ENCODE data around the gene SCOC. TPM values are rescaled to one million over a fixed set of nuclear protein-coding genes. Genes with fewer than 3 reads are reported as not detected.

Gene SCOC
- total and polyA plus RNA-seq, 7 donors = 23.9 to 85.9 (median 31.6) TPM

- no peaks in the 10 kb centered on the region for H3K9me3 ChIP-seq
- ATAC-seq (no peak), DNase-seq (no peak)
- no peaks in the 10 kb centered on the region for H3K36me3 ChIP-seq (ENCODE audit: insufficient read depth in 1 of 2, low read depth in 1 of 2)
- intact Hi-C loops (cut with DNase I) = loop anchor here in 1 of 2 donors (5.0 kb wide), 1 partner anchor 254 kb away; no protein-coding TSS in a partner anchor
- WGBS, 3 donors = 60 to 63% (median 63%) methylated on average over 3 of the region's 3 CpGs
- H3K27me3 ChIP-seq (ENCODE audit: insufficient read depth in 3 of 3, low read length in 2 of 3) = no peaks in the 10 kb centered on the region
- TF ChIP-seq, protein P1, sequence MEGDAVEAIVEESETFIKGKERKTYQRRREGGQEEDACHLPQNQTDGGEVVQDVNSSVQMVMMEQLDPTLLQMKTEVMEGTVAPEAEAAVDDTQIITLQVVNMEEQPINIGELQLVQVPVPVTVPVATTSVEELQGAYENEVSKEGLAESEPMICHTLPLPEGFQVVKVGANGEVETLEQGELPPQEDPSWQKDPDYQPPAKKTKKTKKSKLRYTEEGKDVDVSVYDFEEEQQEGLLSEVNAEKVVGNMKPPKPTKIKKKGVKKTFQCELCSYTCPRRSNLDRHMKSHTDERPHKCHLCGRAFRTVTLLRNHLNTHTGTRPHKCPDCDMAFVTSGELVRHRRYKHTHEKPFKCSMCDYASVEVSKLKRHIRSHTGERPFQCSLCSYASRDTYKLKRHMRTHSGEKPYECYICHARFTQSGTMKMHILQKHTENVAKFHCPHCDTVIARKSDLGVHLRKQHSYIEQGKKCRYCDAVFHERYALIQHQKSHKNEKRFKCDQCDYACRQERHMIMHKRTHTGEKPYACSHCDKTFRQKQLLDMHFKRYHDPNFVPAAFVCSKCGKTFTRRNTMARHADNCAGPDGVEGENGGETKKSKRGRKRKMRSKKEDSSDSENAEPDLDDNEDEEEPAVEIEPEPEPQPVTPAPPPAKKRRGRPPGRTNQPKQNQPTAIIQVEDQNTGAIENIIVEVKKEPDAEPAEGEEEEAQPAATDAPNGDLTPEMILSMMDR (IDR thresholded peaks at IDR 0.05) = no peak
- no peaks in the 10 kb centered on the region for H3K4me1 ChIP-seq
- no peak overlapping the region for H3K4me3 ChIP-seq
- no peak overlapping the region for H3K27ac ChIP-seq
These were observed 15.6 kb upstream of the SCOC start for GRCh38 chr4:140357868-140358267.

DNA sequence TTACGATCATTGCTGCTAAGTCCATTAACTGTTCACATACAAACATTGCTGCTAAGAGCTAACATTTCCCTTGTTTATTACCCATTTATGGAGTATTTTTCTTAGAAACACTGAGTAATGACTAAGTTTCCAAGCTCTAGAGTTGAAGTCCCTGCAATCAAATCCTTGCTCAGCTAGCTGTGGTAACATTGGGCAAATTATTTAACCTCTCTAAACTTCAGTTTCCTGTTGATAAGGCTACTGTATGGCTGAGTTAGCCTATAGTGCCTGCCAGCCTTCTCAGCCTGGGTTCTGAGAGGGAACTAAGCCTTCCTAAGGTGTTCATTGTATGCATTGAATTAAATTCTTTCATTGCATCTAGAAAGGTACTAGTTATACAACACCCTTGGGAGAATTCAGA, 15.2 kb upstream of the SCOC start:
- intact Hi-C loops (cut with DNase I) = loop anchor here in 1 of 2 donors (5.0 kb wide), 1 partner anchor 254 kb away; no protein-coding TSS in a partner anchor
- Histone ChIP-seq H3K4me1 (no peaks in the 10 kb centered on the region), H3K36me3 (ENCODE audit: insufficient read depth in 1 of 2, low read depth in 1 of 2) (no peaks in the 10 kb centered on the region), H3K4me3 (no peak overlapping the region), H3K27ac (no peak overlapping the region), H3K27me3 (ENCODE audit: insufficient read depth in 3 of 3, low read length in 2 of 3) (no peaks in the 10 kb centered on the region), H3K9me3 (no peaks in the 10 kb centered on the region)
- ATAC-seq = no peak
- TF ChIP-seq, protein P1 (IDR thresholded peaks at IDR 0.05) = no peak
- no peak for DNase-seq
- WGBS, 3 donors = 0% methylated on average over 1 of the region's 1 CpG

DNA sequence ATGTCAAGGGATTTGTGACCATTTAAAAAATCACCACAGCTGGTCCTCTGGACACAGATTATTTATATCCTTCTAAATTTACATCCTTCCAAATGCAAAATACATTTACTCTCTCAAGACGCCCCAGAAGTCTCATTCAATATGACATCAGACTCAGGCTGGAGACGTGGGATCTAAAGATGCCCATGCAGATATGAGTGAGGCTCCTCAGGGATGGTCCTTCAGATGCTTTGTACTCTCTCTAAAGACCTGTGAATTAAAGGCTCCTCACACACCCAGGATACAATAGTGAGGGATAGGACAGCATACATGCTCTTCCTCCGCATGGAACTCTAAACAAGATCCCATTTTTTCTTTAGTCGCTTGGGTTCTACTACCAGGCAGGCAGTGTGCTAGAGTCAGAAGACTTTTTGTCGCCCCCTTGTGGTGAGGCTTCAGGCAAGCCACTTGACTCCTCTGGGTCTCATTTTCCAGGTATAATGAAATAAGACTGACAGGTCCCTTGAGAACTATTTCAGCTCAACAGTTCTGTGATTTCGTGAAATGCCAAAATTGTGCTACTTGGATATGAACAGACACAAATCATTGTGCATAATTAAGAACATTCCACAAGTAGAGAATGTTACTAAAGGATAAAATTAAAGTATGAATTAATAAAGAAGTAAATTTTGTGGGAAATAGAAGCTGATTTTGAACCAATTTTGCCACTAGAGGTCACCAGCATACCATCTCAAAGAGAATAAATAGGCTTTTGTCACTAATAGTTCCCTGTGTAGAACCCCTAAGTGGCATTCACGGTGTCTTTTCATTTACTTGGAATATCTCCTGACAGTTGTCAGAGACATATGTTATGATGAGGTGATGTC, 13.7 kb upstream of the SCOC start:
- Histone ChIP-seq H3K27me3 (ENCODE audit: insufficient read depth in 3 of 3, low read length in 2 of 3) (no peaks in the 10 kb centered on the region), H3K9me3 (no peaks in the 10 kb centered on the region), H3K4me3 (no peak overlapping the region), H3K27ac (no peak overlapping the region), H3K4me1 (no peaks in the 10 kb centered on the region), H3K36me3 (ENCODE audit: insufficient read depth in 1 of 2, low read depth in 1 of 2) (no peaks in the 10 kb centered on the region)
- 29 to 31% (median 31%) methylated on average over 7 of the region's 7 CpGs for WGBS, 3 donors
- TF ChIP-seq, protein P1 (IDR thresholded peaks at IDR 0.05) = peak; percentile 74
- intact Hi-C loops (cut with DNase I) = loop anchor here in 1 of 2 donors (5.0 kb wide), 2 partner anchors 253 to 493 kb away; no protein-coding TSS in a partner anchor
- DNase-seq (peak; percentile 58 to 68), ATAC-seq (peak; percentile 68 to 91 (median 80))

- intact Hi-C loops (cut with DNase I) = loop anchor here in 1 of 2 donors (5.0 kb wide), 1 partner anchor 491 kb away; no protein-coding TSS in a partner anchor
- H3K36me3 ChIP-seq (ENCODE audit: insufficient read depth in 1 of 2, low read depth in 1 of 2) = no peaks in the 10 kb centered on the region
- H3K4me3 ChIP-seq = no peak overlapping the region
- no peaks in the 10 kb centered on the region for H3K27me3 ChIP-seq (ENCODE audit: insufficient read depth in 3 of 3, low read length in 2 of 3)
- DNase-seq (no peak), ATAC-seq (no peak)
- no peaks in the 10 kb centered on the region for H3K4me1 ChIP-seq
- no peaks in the 10 kb centered on the region for H3K9me3 ChIP-seq
- H3K27ac ChIP-seq = no peak overlapping the region
- TF ChIP-seq, protein P1 (IDR thresholded peaks at IDR 0.05) = no peak
- 88 to 96% (median 91%) methylated on average over 4 of the region's 4 CpGs for WGBS, 3 donors
These were observed 12.3 kb upstream of the SCOC start for GRCh38 chr4:140361099-140361498.

Data from psoas muscle (tissue), 8 donors.